IMR-90 (cell line): Measurements from ENCODE around the gene ZNF524. TPM values are rescaled to one million over a fixed set of nuclear protein-coding genes. Genes with fewer than 3 reads are reported as not detected.

ENCODE experiments used
- ATAC-seq: fragments of 200-7000 bp; cut with Tn5 transposase; 2 replicates; pipeline ENCODE4 v1.9.1; 2020; ENCODE audit warnings: low read depth, mild to moderate bottlenecking, moderate library complexity
- BruUV-seq: library from RNA; stranded (reverse); fragments of 400-500 nt; replicated peaks from 2 replicates; lab custom pipeline; 2021; lab: Mats Ljungman, UMichigan
- CTCF ChIA-PET: fragments of 300-600 bp; formaldehyde crosslinking; extraction: SDS; loops from one replicate; lab custom pipeline; 2021; ENCODE audit warnings: antibody characterized with exemption; lab: Yijun Ruan, JAX
- POLR2A ChIA-PET: fragments of 300-600 bp; sonication (Branson Sonifier 250); formaldehyde crosslinking; loops from one replicate; lab custom pipeline; 2022; ENCODE audit warnings: antibody characterized with exemption; ENCODE audit not compliant: unreplicated experiment; lab: Charles Lee
- DNase-seq: peaks from one replicate; pipeline ENCODE4 v3.0.0; 2013
- H2AFZ ChIP-seq: replicated peaks from 2 replicates; pipeline ENCODE3; 2013; ENCODE audit warnings: low read length, mild to moderate bottlenecking; ENCODE audit not compliant: poor library complexity
- H2AK5ac ChIP-seq: 2 replicates; pipeline ENCODE4 v1.6.1; 2013; ENCODE audit warnings: low read depth, low read length, inconsistent platforms
- H2AK9ac ChIP-seq: replicated peaks from 2 replicates; pipeline ENCODE3; 2013; ENCODE audit warnings: mild to moderate bottlenecking, low read depth, low read length, moderate library complexity; ENCODE audit not compliant: poor library complexity
- H2BK120ac ChIP-seq: 2 replicates; pipeline ENCODE4 v1.6.1; 2013; ENCODE audit warnings: low read depth, low read length, inconsistent platforms
- H2BK15ac ChIP-seq: 3 replicates; pipeline ENCODE4 v1.6.1; 2013; ENCODE audit warnings: low read depth, low read length, inconsistent platforms
- H2BK20ac ChIP-seq: 2 replicates; pipeline ENCODE4 v1.6.1; 2013; ENCODE audit warnings: low read depth, mild to moderate bottlenecking, inconsistent platforms, low read length, moderate library complexity
- H2BK5ac ChIP-seq: 2 replicates; pipeline ENCODE4 v1.6.1; 2013; ENCODE audit warnings: mild to moderate bottlenecking, low read depth, low read length, inconsistent platforms; ENCODE audit not compliant: poor library complexity, severe bottlenecking
- H3K14ac ChIP-seq: replicated peaks from 2 replicates; pipeline ENCODE4 v1.6.1; 2013; ENCODE audit warnings: low read depth, low read length, inconsistent platforms
- H3K18ac ChIP-seq: 2 replicates; pipeline ENCODE4 v1.6.1; 2013; ENCODE audit warnings: low read depth, low read length, control low read depth
- H3K23ac ChIP-seq: 2 replicates; pipeline ENCODE4 v1.6.1; 2013; ENCODE audit warnings: low read depth, low read length, inconsistent platforms
- H3K27ac ChIP-seq: 2 replicates; pipeline ENCODE4 v1.5.1; 2013; ENCODE audit warnings: mild to moderate bottlenecking, control low read depth, low read length; ENCODE audit not compliant: insufficient read depth
- H3K27me3 ChIP-seq: 2 replicates; pipeline ENCODE4 v1.6.1; 2013; ENCODE audit warnings: low read length; ENCODE audit not compliant: control insufficient read depth, insufficient read depth
- H3K36me3 ChIP-seq: 2 replicates; pipeline ENCODE4 v1.6.1; 2013; ENCODE audit warnings: low read length, mixed read lengths; ENCODE audit not compliant: control insufficient read depth, insufficient read depth
- H3K4ac ChIP-seq: 2 replicates; pipeline ENCODE4 v1.6.1; 2013; ENCODE audit warnings: low read depth, low read length, inconsistent platforms
- H3K4me1 ChIP-seq: 2 replicates; pipeline ENCODE4 v1.6.1; 2013; ENCODE audit warnings: low read length, mixed read lengths; ENCODE audit not compliant: control insufficient read depth, insufficient read depth
- H3K4me2 ChIP-seq: 2 replicates; pipeline ENCODE4 v1.6.1; 2013; ENCODE audit warnings: low read depth, mild to moderate bottlenecking, control low read depth, low read length, moderate library complexity
- H3K4me3 ChIP-seq: 2 replicates; pipeline ENCODE4 v1.5.1; 2013; ENCODE audit warnings: low read depth, mild to moderate bottlenecking, control low read depth, low read length, moderate library complexity; ENCODE audit not compliant: insufficient read depth
- H3K56ac ChIP-seq: 2 replicates; pipeline ENCODE4 v1.6.1; 2013; ENCODE audit warnings: low read length, inconsistent platforms; ENCODE audit not compliant: insufficient read depth; ENCODE audit errors: extremely low read depth
- H3K79me1 ChIP-seq, 2 experiments: 2 replicates each; pipeline ENCODE4 v1.6.1; 2013; ENCODE audit warnings: low read length in 2 of 2, inconsistent platforms in 1 of 2, low read depth in 1 of 2
- H3K9ac ChIP-seq: 2 replicates; pipeline ENCODE4 v1.6.1; 2013; ENCODE audit warnings: low read depth, low read length, control low read depth
- H3K9me1 ChIP-seq: 2 replicates; pipeline ENCODE4 v1.6.1; 2013; ENCODE audit warnings: low read length, inconsistent platforms; ENCODE audit not compliant: insufficient read depth
- H3K9me3 ChIP-seq: 2 replicates; pipeline ENCODE4 v1.6.1; 2013; ENCODE audit warnings: low read length; ENCODE audit not compliant: control insufficient read depth, insufficient read depth
- H4K20me1 ChIP-seq: 2 replicates; pipeline ENCODE4 v1.6.1; 2013; ENCODE audit warnings: low read length, inconsistent platforms; ENCODE audit not compliant: insufficient read depth
- H4K5ac ChIP-seq: 2 replicates; pipeline ENCODE4 v1.6.1; 2013; ENCODE audit warnings: mild to moderate bottlenecking, low read depth, low read length, control low read depth
- H4K8ac ChIP-seq, 2 experiments: 2 replicates each; pipeline ENCODE4 v1.6.1; 2013; ENCODE audit warnings: low read depth in 2 of 2, low read length in 2 of 2, control low read depth in 1 of 2, inconsistent platforms in 1 of 2
- H4K91ac ChIP-seq: 2 replicates; pipeline ENCODE4 v1.6.1; 2013; ENCODE audit warnings: low read depth, low read length, inconsistent platforms; ENCODE audit not compliant: insufficient read depth
- BHLHE40 ChIP-seq: fragments of 150-350 bp; IDR thresholded peaks from 2 replicates; pipeline ENCODE4 v1.6.1; 2016; ENCODE audit warnings: mild to moderate bottlenecking, low read depth, low read length
- CTCF ChIP-seq: conservative IDR thresholded peaks from 2 replicates; pipeline ENCODE4 v1.5.1; 2012; ENCODE audit warnings: mild to moderate bottlenecking, low read depth, low read length, improper control_type of control experiment
- ELK1 ChIP-seq: fragments of 150-350 bp; IDR thresholded peaks from 2 replicates; pipeline ENCODE4 v1.6.1; 2016; ENCODE audit warnings: low read depth, mild to moderate bottlenecking, low read length, moderate library complexity, borderline replicate concordance
- MAFK ChIP-seq: IDR thresholded peaks from 2 replicates; pipeline ENCODE4 v1.6.1; 2012; ENCODE audit warnings: low read depth, low read length, improper control_type of control experiment
- MXI1 ChIP-seq: IDR thresholded peaks from 2 replicates; pipeline ENCODE4 v1.6.1; 2012; ENCODE audit warnings: low read depth, mild to moderate bottlenecking, low read length, moderate library complexity, borderline replicate concordance
- NFE2L2 ChIP-seq: fragments of 150-350 bp; IDR thresholded peaks from 2 replicates; pipeline ENCODE4 v1.6.1; 2016; ENCODE audit warnings: low read depth, mild to moderate bottlenecking, low read length
- RAD21 ChIP-seq: IDR thresholded peaks from 2 replicates; pipeline ENCODE4 v1.6.1; 2012; ENCODE audit warnings: low read length, improper control_type of control experiment
- RCOR1 ChIP-seq: IDR thresholded peaks from 2 replicates; pipeline ENCODE4 v1.6.1; 2012; ENCODE audit warnings: mild to moderate bottlenecking, low read length, improper control_type of control experiment; ENCODE audit not compliant: insufficient replicate concordance
- RFX5 ChIP-seq: IDR thresholded peaks from 2 replicates; pipeline ENCODE4 v1.8.0; 2012; ENCODE audit warnings: low read depth, mild to moderate bottlenecking, low read length, moderate library complexity
- USF2 ChIP-seq: fragments of 150-350 bp; IDR thresholded peaks from 2 replicates; pipeline ENCODE4 v1.6.1; 2017; ENCODE audit warnings: mild to moderate bottlenecking, antibody characterized with exemption, low read length, low read depth
- WGBS, 2 experiments: methylation state at CpG; one replicate each; pipeline versions ENCODE4 v1.1.5 to v1.1.7; 2013; ENCODE audit warnings: missing lambda C conversion rate in 2 of 2; ENCODE audit not compliant: insufficient read length in 1 of 2; ENCODE audit errors: extremely low coverage in 2 of 2; 5-methylcytosine and 5-hydroxymethylcytosine counted together
- dilution Hi-C: fragments of 300-500 bp; cut with HindIII; formaldehyde crosslinking; loops from one replicate; pipeline ENCODE4 v1.14.3; 2018; ENCODE audit warnings: low sequenced_read_pairs; ENCODE audit not compliant: unreplicated experiment
- in situ Hi-C: fragments of 300-500 bp; cut with MboI; formaldehyde crosslinking; loops from 3 replicates; pipeline ENCODE4 v1.14.3; 2019; ENCODE audit warnings: low sequenced_read_pairs, inconsistent platforms, mixed read lengths
- intact Hi-C: fragments of 100-400 bp; cut with micrococcal nuclease; formaldehyde crosslinking; loops from 2 replicates; pipeline ENCODE4 v1.10.0; 2022
- polyA plus RNA-seq, 3 experiments: library from polyadenylated mRNA; depleted of rRNA; stranded (reverse); fragments of >200 nt; gene quantifications; 2 replicates each; pipeline ENCODE4 v1.2.3, GENCODE V29; 2012; ENCODE audit warnings: low replicate concordance in 1 of 3
- total RNA-seq: library from RNA; depleted of rRNA; stranded (reverse); fragments of >200 nt; gene quantifications from 2 replicates; pipeline ENCODE4 v1.2.3, GENCODE V29; 2012

ZNF524 gene
- total and polyA plus RNA-seq, 2 of the 4 experiments (the other 2 are of a cell fraction) = 2.3 to 6.6 TPM

- H3K23ac ChIP-seq = no peak overlapping the region
- POLR2A ChIA-PET = interaction anchor here (0.7 kb wide), 1 partner anchor 28 kb away, joined by 3 read pairs; the partner anchor contains the start of gene U2AF2
- H3K9me1 ChIP-seq = no peaks in the 10 kb centered on the region
- ATAC-seq (no peak), DNase-seq (no peak)
- no peak overlapping the region for H2AK5ac ChIP-seq
- no peak overlapping the region for H2BK15ac ChIP-seq
- dilution Hi-C loops (no loop called here), in situ Hi-C loops (loop anchor here (25.0 kb wide), 2 partner anchors 339 to 514 kb away; partner anchors contain the start of genes BRSK1, HSPBP1 and PPP1R12C), intact Hi-C loops (no loop called here)
- H3K56ac ChIP-seq = no peak overlapping the region
- no peak overlapping the region for H2BK20ac ChIP-seq
- no peak overlapping the region for H4K5ac ChIP-seq
- no peak overlapping the region for H3K4me3 ChIP-seq
- H3K4me2 ChIP-seq = no peak overlapping the region
- no peaks in the 10 kb centered on the region for H3K9me3 ChIP-seq
- no peak overlapping the region for H2AFZ ChIP-seq
- peaks cover 6% of the 10 kb centered on the region; the same call in 1 of the 2 replicates for H3K36me3 ChIP-seq
- H3K4ac ChIP-seq = no peak overlapping the region
- TF ChIP-seq RCOR1 = no peak
- no peak for TF ChIP-seq MXI1
- no peak for TF ChIP-seq NFE2L2
- no peak for TF ChIP-seq ELK1
- no peak for TF ChIP-seq MAFK
- TF ChIP-seq RFX5 = no peak
- TF ChIP-seq BHLHE40 = no peak
- TF ChIP-seq USF2 = no peak
- no peak for TF ChIP-seq RAD21
- TF ChIP-seq CTCF = no peak
- no peak overlapping the region for H3K18ac ChIP-seq
- no peak overlapping the region for H2BK120ac ChIP-seq
- H2AK9ac ChIP-seq = no peak overlapping the region
- no peak overlapping the region for H3K27ac ChIP-seq
- no peak overlapping the region for H3K14ac ChIP-seq
- no peak overlapping the region for H4K8ac ChIP-seq
- H3K27me3 ChIP-seq = no peaks in the 10 kb centered on the region
- no peaks in the 10 kb centered on the region; the same call in 1 of the 2 replicates for H4K20me1 ChIP-seq
- no peak overlapping the region for H3K9ac ChIP-seq
- H2BK5ac ChIP-seq = no peak overlapping the region
- no TSS peak for BruUV-seq
- H4K91ac ChIP-seq = no peak overlapping the region
- H3K79me1 ChIP-seq = peaks cover 7 to 17% of the 10 kb centered on the region in 2 experiments
- 80% methylated on average over 3 of the region's 11 CpGs; no CpG with 5 or more reads in 1 of the 2 experiments for WGBS, 2 experiments
- CTCF ChIA-PET = no interaction called here
- no peaks in the 10 kb centered on the region for H3K4me1 ChIP-seq
These were observed 26.3 kb downstream of the ZNF524 start for GRCh38 chr19:55626350-55626749.
